Activated CD4-positive, alpha-beta memory T cell treated with anti-CD3 and anti-CD28 coated beads for 36 hours (primary cell): ENCODE data around the gene VAC14. TPM values are rescaled to one million over a fixed set of nuclear protein-coding genes. Genes with fewer than 3 reads are reported as not detected.

ENCODE experiments used
- CTCF ChIA-PET: fragments of 350-600 bp; sonication (Branson Sonifier 250); formaldehyde crosslinking; loops from one replicate; lab custom pipeline; 2021; ENCODE audit warnings: antibody characterized with exemption, inconsistent platforms; lab: Charles Lee
- POLR2A ChIA-PET: fragments of 350-600 bp; sonication (Branson Sonifier 250); formaldehyde crosslinking; loops from one replicate; lab custom pipeline; 2021; ENCODE audit warnings: antibody characterized with exemption; lab: Charles Lee
- DNase-seq: peaks from one replicate; pipeline ENCODE4 v3.0.0-alpha.2; 2020
- H3K27ac Mint-ChIP-seq: one replicate; pipeline ENCODE4 v1.8.0; 2021; ENCODE audit warnings: mixed read lengths
- H3K27me3 Mint-ChIP-seq: one replicate; pipeline ENCODE4 v1.8.0; 2021; ENCODE audit warnings: mixed read lengths
- H3K36me3 Mint-ChIP-seq: one replicate; pipeline ENCODE4 v1.8.0; 2021; ENCODE audit warnings: mixed read lengths
- H3K4me1 Mint-ChIP-seq: one replicate; pipeline ENCODE4 v1.8.0; 2021; ENCODE audit warnings: low read depth, mixed read lengths
- H3K4me3 Mint-ChIP-seq: one replicate; pipeline ENCODE4 v1.8.0; 2021; ENCODE audit warnings: mild to moderate bottlenecking, mixed read lengths
- H3K9me3 Mint-ChIP-seq: one replicate; pipeline ENCODE4 v1.8.0; 2021; ENCODE audit warnings: mixed read lengths
- intact Hi-C: fragments of 100-400 bp; cut with micrococcal nuclease; formaldehyde crosslinking; loops from one replicate; pipeline ENCODE4 v1.15.1; 2023
- total RNA-seq, 2 experiments: library from RNA; stranded (reverse); gene quantifications; one replicate each; pipeline ENCODE4 v1.2.3, GENCODE V29; 2021

Gene VAC14
- total RNA-seq, 2 experiments from 2014 or later, result 22.2 to 25.0 TPM

GRCh38 chr16:70715055-70715858 is 85.7 kb downstream of the VAC14 start:
- POLR2A ChIA-PET, result no interaction called here
- no peak overlapping the region for H3K4me3 Mint-ChIP-seq

GRCh38 chr16:70714581-70715054 is 86.3 kb downstream of the VAC14 start:
- H3K9me3 Mint-ChIP-seq, result no peaks in the 10 kb centered on the region
- H3K4me1 Mint-ChIP-seq, result no peaks in the 10 kb centered on the region
- ChIA-PET POLR2A (no interaction called here), CTCF (interaction anchor here (1.6 kb wide), 1 partner anchor 56 kb away, joined by 8 read pairs; no protein-coding TSS in a partner anchor)
- no peak for DNase-seq
- intact Hi-C loops, result no loop called here
- no peak overlapping the region for H3K27ac Mint-ChIP-seq
- H3K36me3 Mint-ChIP-seq, result no peaks in the 10 kb centered on the region
- no peaks in the 10 kb centered on the region for H3K27me3 Mint-ChIP-seq
- no peak overlapping the region for H3K4me3 Mint-ChIP-seq

More at GRCh38 chr16:70715055-70715858, 85.7 kb downstream of the VAC14 start:
- H3K4me1 Mint-ChIP-seq, result no peaks in the 10 kb centered on the region
- H3K36me3 Mint-ChIP-seq, result peaks cover 5% of the 10 kb centered on the region
- H3K27ac Mint-ChIP-seq, result no peak overlapping the region
- H3K27me3 Mint-ChIP-seq, result no peaks in the 10 kb centered on the region
- intact Hi-C loops, result no loop called here
- H3K9me3 Mint-ChIP-seq, result no peaks in the 10 kb centered on the region
- CTCF ChIA-PET, result interaction anchor here (1.6 kb wide), 1 partner anchor 56 kb away, joined by 8 read pairs; no protein-coding TSS in a partner anchor
- no peak for DNase-seq

- Mint-ChIP-seq H3K4me1 (no peaks in the 10 kb centered on the region), H3K9me3 (no peaks in the 10 kb centered on the region), H3K27me3 (no peaks in the 10 kb centered on the region), H3K36me3 (no peaks in the 10 kb centered on the region), H3K27ac (no peak overlapping the region), H3K4me3 (no peak overlapping the region)
- ChIA-PET CTCF (no interaction called here), POLR2A (no interaction called here)
- no peak for DNase-seq
- intact Hi-C loops, result no loop called here
Measured at GRCh38 chr16:70713824-70714223, 87.1 kb downstream of the VAC14 start.

GRCh38 chr16:70713342-70713741 is 87.6 kb downstream of the VAC14 start:
- H3K36me3 Mint-ChIP-seq, result no peaks in the 10 kb centered on the region
- ChIA-PET CTCF (no interaction called here), POLR2A (no interaction called here)
- H3K27ac Mint-ChIP-seq, result no peak overlapping the region
- H3K9me3 Mint-ChIP-seq, result no peaks in the 10 kb centered on the region
- H3K4me3 Mint-ChIP-seq, result no peak overlapping the region
- intact Hi-C loops, result no loop called here
- no peaks in the 10 kb centered on the region for H3K4me1 Mint-ChIP-seq
- DNase-seq, result no peak
- H3K27me3 Mint-ChIP-seq, result no peaks in the 10 kb centered on the region

GRCh38 chr16:70712942-70713341 is 88.0 kb downstream of the VAC14 start:
- no peak for DNase-seq
- Mint-ChIP-seq H3K36me3 (no peaks in the 10 kb centered on the region), H3K9me3 (no peaks in the 10 kb centered on the region), H3K4me1 (no peaks in the 10 kb centered on the region), H3K27ac (no peak overlapping the region), H3K4me3 (no peak overlapping the region), H3K27me3 (no peaks in the 10 kb centered on the region)
- intact Hi-C loops, result no loop called here
- POLR2A ChIA-PET, result no interaction called here
- CTCF ChIA-PET, result no interaction called here

GRCh38 chr16:70712359-70712758 is 88.6 kb downstream of the VAC14 start:
- ChIA-PET POLR2A (no interaction called here), CTCF (no interaction called here)
- H3K4me3 Mint-ChIP-seq, result no peak overlapping the region
- H3K36me3 Mint-ChIP-seq, result no peaks in the 10 kb centered on the region
- intact Hi-C loops, result no loop called here
- DNase-seq, result no peak
- no peaks in the 10 kb centered on the region for H3K4me1 Mint-ChIP-seq
- no peaks in the 10 kb centered on the region for H3K9me3 Mint-ChIP-seq
- H3K27ac Mint-ChIP-seq, result no peak overlapping the region
- no peaks in the 10 kb centered on the region for H3K27me3 Mint-ChIP-seq

GRCh38 chr16:70711211-70712031 is 89.5 kb downstream of the VAC14 start:
- no peak overlapping the region for H3K27ac Mint-ChIP-seq
- no peaks in the 10 kb centered on the region for H3K27me3 Mint-ChIP-seq
- DNase-seq, result no peak
- no peak overlapping the region for H3K4me3 Mint-ChIP-seq
- no peaks in the 10 kb centered on the region for H3K36me3 Mint-ChIP-seq
- ChIA-PET POLR2A (no interaction called here), CTCF (no interaction called here)
- intact Hi-C loops, result no loop called here
- H3K4me1 Mint-ChIP-seq, result no peaks in the 10 kb centered on the region
- no peaks in the 10 kb centered on the region for H3K9me3 Mint-ChIP-seq

GRCh38 chr16:70710422-70711210 is 90.3 kb downstream of the VAC14 start:
- no peaks in the 10 kb centered on the region for H3K9me3 Mint-ChIP-seq
- ChIA-PET POLR2A (no interaction called here), CTCF (interaction anchor here (1.7 kb wide), 1 partner anchor 61 kb away, joined by 5 read pairs; no protein-coding TSS in a partner anchor)
- no peak overlapping the region for H3K27ac Mint-ChIP-seq
- H3K4me3 Mint-ChIP-seq, result no peak overlapping the region
- DNase-seq, result no peak
- H3K27me3 Mint-ChIP-seq, result no peaks in the 10 kb centered on the region
- H3K4me1 Mint-ChIP-seq, result no peaks in the 10 kb centered on the region
- intact Hi-C loops, result no loop called here
- no peaks in the 10 kb centered on the region for H3K36me3 Mint-ChIP-seq

GRCh38 chr16:70709942-70710341 is 91.0 kb downstream of the VAC14 start:
- CTCF ChIA-PET, result interaction anchor here (1.7 kb wide), 1 partner anchor 61 kb away, joined by 5 read pairs; no protein-coding TSS in a partner anchor
- no peak for DNase-seq
- H3K4me3 Mint-ChIP-seq, result no peak overlapping the region
- no peaks in the 10 kb centered on the region for H3K36me3 Mint-ChIP-seq
- no peaks in the 10 kb centered on the region for H3K9me3 Mint-ChIP-seq
- H3K4me1 Mint-ChIP-seq, result no peaks in the 10 kb centered on the region
- intact Hi-C loops, result no loop called here
- H3K27me3 Mint-ChIP-seq, result no peaks in the 10 kb centered on the region
- POLR2A ChIA-PET, result no interaction called here
- no peak overlapping the region for H3K27ac Mint-ChIP-seq

- ChIA-PET POLR2A (no interaction called here), CTCF (interaction anchor here (1.7 kb wide), 1 partner anchor 62 kb away, joined by 5 read pairs; no protein-coding TSS in a partner anchor)
- DNase-seq, result no peak
- intact Hi-C loops, result no loop called here
- Mint-ChIP-seq H3K27me3 (no peaks in the 10 kb centered on the region), H3K4me1 (no peaks in the 10 kb centered on the region), H3K27ac (no peak overlapping the region), H3K9me3 (no peaks in the 10 kb centered on the region), H3K36me3 (no peaks in the 10 kb centered on the region), H3K4me3 (no peak overlapping the region)
Measured at GRCh38 chr16:70709457-70709856, 91.5 kb downstream of the VAC14 start.

GRCh38 chr16:70708366-70709246 is 92.4 kb downstream of the VAC14 start:
- Mint-ChIP-seq H3K4me3 (no peak overlapping the region), H3K36me3 (no peaks in the 10 kb centered on the region), H3K4me1 (no peaks in the 10 kb centered on the region), H3K27me3 (no peaks in the 10 kb centered on the region), H3K9me3 (no peaks in the 10 kb centered on the region), H3K27ac (no peak overlapping the region)
- intact Hi-C loops, result no loop called here
- POLR2A ChIA-PET, result no interaction called here
- DNase-seq, result no peak
- CTCF ChIA-PET, result no interaction called here
